ENCODE measurements around the gene AIF1L.
"Not testable (repeated sequence)": the region's sequence is repeated elsewhere in the genome, so short reads cannot be mapped to it uniquely, and the experiment has no call there.

AIF1L gene

DNA sequence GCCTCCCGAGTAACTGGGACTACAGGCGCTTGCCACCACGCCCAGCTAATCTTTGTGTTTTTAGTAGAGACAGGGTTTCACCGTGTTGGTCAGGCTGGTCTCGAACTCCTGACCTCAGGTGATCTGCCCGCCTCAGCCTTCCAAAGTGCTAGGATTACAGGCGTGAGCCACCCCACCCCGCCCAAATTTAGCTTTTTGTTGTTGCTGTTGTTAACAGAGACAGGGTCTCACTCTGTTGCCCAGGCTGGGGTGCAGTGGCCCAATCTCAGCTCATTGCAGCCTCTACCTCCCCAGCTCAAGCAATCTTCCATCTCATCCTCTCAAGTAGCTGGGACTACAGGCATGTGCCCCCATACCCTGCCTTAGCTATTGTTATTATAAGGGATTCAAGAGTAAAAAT is 3.5 kb downstream of the AIF1L start:
- DNase-seq = not testable (repeated sequence)

GRCh38 chr9:131100445-131100844 is 4.1 kb downstream of the AIF1L start:
- DNase-seq = no peak

GRCh38 chr9:131101207-131101964 is 5.1 kb downstream of the AIF1L start:
- DNase-seq = peak; percentile 27

- DNase-seq = no peak
Observed at GRCh38 chr9:131103024-131103423, 6.7 kb downstream of the AIF1L start.

DNA sequence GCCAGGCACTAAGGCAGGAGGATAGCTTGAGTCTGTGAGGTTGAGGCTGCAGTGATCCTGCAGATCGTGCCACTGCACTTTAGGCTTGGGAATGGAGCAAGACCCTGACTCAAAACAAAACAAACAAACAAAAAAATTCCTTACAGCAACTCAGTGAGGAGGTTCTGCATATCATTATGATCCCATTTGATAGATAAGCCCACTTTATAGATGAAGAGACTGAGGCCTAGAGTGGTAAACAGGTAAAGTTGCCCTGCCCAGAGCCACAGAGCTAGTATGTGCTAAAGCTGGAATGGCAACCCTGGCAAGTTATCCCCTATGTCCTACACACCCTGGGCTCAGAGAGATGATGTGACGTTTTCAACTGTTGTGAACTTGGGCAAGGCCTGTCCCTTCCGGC is 7.2 kb downstream of the AIF1L start:
- DNase-seq = no peak

DNA sequence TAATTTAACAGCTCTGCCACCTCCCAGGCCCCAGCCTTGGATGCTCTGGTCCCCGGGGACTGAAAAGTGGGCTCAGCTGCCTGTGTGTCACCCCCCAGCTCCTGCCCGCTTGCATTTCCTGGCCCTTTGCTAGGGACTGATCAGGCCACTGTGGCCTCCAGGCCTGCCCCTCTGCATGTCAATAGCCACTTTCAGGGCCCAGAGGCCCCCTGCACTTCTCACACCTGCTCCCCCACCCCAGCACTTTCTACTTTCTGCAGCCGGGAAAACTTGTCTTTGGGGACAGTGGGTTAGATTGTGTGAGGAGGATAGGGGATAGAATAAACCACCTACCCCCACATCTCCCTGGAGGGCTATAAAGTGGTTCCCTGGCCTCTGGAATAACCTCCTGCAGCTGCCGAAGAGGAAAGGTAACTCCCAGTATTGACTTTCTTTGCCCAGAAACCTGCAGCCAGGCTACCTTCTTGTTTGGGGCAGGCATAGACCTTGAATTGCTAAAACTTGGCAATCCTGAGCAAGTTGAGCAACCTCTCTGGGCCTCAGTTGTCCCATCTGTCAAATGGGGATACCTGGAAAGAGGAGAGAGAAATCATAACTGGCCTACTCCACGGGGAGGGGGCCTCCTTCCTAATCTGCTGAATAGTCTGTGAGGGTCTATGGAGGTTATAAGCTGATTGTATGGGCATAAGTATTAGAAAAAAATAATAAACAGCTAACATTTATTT is 7.8 kb downstream of the AIF1L start:
- DNase-seq = no peak

DNA sequence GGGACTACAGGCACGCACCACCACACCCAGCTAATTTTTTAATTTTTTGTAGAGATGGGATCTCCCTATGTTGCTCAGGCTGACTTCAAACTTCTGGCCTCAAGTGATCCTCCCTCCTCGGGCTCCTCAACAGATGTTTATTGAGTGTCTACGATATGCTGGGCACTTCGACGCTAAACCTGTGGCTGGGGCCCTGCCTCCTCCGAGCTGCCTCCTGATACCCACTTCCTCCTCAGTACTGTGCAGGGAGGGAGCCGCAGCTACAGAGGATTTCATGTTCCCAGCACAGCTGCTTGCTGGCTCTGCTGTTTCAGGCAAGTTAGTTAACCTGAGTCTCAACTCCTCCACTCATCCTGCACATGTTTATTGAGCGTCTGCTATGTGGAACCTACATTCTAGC is 9.6 kb downstream of the AIF1L start:
- no peak for DNase-seq

- DNase-seq = no peak
Observed at GRCh38 chr9:131107760-131108159, 11.4 kb downstream of the AIF1L start.

DNA sequence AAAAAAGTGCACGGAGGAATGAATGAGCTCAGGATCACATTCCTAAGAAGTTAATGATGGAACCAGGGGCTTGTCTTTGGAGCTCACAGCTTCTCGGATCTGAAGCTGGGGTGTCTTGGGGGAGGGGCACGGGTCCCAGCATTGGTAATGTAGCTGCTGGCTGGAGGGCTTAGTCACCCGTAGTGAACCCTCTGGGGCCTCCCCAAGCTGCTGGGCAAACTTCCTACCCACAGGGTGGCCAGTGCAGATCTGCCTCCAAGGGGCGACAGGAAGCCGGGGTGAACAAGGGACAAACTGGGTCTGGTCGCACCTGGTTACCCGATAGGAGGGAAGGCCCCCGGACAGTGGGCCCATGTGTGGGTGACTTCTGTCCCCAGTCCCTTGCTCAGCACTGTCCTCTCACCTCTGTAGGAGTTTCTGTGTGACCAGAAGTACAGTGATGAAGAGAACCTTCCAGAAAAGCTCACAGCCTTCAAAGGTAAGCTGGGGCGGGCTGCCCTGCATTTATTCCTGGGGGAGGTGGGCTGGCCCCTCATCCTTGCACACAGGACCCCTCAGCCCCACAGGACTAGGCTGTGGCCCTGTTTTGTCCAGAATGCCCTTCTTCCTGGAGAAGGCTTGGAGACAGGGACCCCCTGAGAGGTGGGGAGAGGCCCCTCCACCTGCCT is 15.0 kb downstream of the AIF1L start:
- no peak for DNase-seq

- DNase-seq = no peak
Observed at GRCh38 chr9:131111854-131112311, 15.6 kb downstream of the AIF1L start.

- no peak for DNase-seq
Observed at GRCh38 chr9:131112374-131113154, 16.2 kb downstream of the AIF1L start.

DNA sequence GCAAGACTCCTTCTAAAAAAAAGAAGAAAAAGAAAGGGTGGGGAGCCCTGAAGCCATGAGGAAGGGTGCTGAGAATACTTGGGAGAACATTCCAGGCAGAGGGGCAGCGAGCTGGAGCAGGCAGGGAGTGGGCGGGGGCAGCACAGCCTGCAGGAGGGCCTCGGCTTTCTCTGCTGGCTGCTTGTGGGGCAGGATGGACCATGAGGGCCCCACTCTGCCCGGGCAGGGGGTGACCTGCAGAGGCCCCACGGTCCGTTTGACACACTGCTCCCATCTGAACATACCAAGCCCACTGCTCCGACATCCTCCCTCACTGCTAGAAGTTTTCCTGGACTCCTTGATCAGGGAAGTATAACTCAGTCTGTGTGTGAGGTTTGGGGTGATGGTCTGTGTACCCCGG is 17.3 kb downstream of the AIF1L start:
- DNase-seq = no peak

- DNase-seq = no peak
Observed at GRCh38 chr9:131114084-131114535, 17.8 kb downstream of the AIF1L start.

DNA sequence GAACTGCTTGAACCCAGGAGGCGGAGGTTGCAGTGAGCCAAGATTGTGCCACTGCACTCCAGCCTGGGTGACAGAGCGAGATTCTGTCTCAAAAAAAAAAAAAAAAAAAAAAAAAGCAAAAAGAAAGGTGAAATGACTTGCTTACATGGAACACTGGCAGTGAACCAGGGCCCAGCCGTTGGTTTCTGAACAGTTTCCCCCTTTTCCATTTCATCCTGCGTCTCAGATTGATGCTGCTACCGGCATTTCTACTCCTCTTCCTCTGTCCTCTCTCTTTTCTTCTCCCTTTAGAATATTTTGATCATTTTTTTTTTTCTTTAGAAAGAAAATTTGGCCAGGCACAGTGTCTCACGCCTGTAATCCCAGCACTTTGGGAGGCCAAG is 19.0 kb downstream of the AIF1L start:
- not testable (repeated sequence) for DNase-seq

GRCh38 chr9:131116281-131117120 is 20.2 kb downstream of the AIF1L start:
- no peak for DNase-seq

DNA sequence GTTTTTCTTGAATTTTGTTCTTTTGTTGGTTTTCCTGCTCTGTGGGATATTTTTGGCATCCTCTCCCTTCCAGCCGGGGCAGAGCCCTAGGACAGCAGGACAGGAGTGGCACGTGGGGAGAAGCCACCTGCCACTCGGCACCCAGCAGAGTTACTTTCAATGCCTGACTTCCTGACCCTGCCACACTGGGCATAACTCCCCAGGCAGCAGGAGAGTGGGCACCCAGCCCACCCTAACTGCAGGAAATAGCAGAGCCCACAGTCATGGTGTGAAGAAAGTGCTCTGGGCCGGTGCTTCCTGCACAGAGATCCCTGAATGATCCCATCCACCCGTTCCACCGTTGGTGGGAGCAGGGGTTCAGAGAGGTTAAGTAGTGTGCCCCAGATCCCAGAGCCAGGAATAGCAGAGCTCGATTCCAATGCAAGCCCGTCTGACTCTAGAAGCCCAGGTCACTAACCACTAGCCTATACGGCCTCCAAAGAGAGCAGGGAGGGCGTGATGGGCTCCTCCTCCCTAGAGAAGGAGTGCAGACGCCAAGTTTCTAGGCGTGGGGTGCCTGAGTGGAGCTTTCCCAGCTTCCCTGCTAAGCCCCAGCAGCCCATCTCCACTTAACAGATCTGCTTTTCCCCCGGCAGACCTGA is 20.9 kb downstream of the AIF1L start:
- DNase-seq = no peak

DNA sequence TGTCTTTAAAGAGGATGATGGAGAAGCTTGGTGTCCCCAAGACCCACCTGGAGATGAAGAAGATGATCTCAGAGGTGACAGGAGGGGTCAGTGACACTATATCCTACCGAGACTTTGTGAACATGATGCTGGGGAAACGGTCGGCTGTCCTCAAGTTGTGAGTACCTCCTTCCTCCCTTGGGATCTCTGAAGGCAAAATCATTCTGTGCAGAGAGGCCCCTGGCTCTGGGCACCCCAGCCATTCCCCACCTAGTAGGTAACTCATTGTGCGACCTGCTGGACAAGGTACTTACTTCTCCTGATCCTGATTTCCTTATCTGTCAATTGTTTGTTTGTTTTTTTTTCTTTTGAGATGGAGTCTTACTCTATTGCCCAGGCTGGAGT is 21.4 kb downstream of the AIF1L start:
- DNase-seq = no peak

GRCh38 chr9:131119600-131119999 is 23.3 kb downstream of the AIF1L start:
- DNase-seq = no peak

DNA sequence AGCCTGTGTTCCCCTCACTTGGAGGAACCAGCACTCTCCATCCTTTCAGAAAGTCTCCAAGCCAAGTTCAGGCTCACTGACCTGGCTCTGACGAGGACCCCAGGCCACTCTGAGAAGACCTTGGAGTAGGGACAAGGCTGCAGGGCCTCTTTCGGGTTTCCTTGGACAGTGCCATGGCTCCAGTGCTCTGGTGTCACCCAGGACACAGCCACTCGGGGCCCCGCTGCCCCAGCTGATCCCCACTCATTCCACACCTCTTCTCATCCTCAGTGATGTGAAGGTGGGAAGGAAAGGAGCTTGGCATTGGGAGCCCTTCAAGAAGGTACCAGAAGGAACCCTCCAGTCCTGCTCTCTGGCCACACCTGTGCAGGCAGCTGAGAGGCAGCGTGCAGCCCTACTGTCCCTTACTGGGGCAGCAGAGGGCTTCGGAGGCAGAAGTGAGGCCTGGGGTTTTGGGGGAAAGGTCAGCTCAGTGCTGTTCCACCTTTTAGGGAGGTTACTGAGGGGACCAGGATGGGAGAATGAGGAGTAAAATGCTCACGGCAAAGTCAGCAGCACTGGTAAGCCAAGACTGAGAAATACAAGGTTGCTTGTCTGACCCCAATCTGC is 24.4 kb downstream of the AIF1L start:
- no peak for DNase-seq

DNA sequence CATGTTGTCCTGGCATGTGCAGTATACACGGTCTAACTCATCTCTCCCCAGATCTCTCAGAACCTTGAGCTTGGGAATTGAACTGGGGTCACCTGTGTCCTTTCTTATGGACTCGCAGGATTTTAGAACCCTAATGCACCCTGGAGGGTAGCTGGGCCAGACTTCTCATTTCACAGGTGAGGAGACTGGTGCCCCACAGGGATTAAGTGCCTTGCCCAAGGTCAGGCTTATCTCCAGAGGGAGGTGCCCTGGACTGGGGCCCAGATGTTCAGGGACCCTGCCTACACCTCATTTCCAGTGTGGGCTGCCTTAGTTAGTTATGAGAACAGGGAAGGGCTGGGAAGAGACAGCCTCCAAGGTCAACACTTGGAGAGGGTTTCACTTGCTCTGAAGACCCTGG is 25.0 kb downstream of the AIF1L start:
- DNase-seq = no peak

DNA sequence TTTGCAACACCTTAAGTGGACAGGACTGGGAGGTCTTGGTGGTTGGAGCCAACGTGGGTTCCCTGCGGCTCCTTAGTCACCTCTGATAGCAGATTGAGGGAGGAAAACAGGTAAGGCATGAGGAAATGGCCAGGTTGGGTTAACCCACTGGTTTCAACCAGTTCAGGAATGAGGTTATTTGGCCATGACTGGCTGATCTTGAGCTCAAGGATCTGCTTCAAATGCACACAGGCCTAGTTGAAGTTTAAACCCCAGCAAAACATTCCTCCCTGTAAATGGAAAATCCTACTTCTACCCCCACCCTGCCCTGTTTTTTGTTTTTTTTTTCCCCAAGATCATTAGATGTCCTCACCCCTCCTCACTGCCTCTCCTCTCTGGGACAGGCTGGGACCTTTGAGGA is 25.8 kb downstream of the AIF1L start:
- no peak for DNase-seq

DNA sequence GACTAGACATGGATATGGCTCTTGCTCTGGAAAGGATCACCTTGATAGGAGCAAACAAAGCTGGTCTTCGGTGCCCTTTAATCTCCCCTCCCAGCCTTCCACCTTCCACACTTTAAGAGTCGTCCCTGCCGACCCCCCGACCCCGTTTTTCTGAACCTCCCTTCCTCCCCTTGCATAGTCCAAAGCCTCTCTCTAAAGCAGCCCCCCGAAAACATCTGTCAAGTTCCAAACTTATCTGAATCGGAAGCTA is 28.6 kb downstream of the AIF1L start:
- no peak for DNase-seq
